ENCODE results near the gene CENPN. TPM values are rescaled to one million over a fixed set of nuclear protein-coding genes. Genes with fewer than 3 reads are reported as not detected.
A peak's percentile ranks its signal among the peaks of the same experiment; 100 is the strongest.

Gene CENPN
- total RNA-seq, 1 experiment from 2014 or later: 76.7 TPM

GRCh38 chr16:80974649-80975376 lies 32.2 kb upstream of the CENPN start:
- Histone ChIP-seq H3K27me3 (ENCODE audit: insufficient read depth, low read length) (no peaks in the 10 kb centered on the region), H3K27ac (ENCODE audit: low read depth, low read length) (peak overlapping the region; percentile 14; the same call in 1 of the 2 replicates), H3K4me1 (ENCODE audit: control insufficient read depth in 1 of 2, insufficient read depth in 2 of 2, low read length in 2 of 2) (peaks cover 10 to 22% of the 10 kb centered on the region in 2 experiments), H3K9me3 (ENCODE audit: control insufficient read depth in 1 of 2, insufficient read depth in 1 of 2, low read depth in 1 of 2, low read length in 2 of 2) (no peaks in the 10 kb centered on the region), H2AFZ (ENCODE audit: low read depth, low read length, poor library complexity, severe bottlenecking) (no peak overlapping the region), H3K9ac (ENCODE audit: low read length) (no peak overlapping the region), H3K4me3 (replicated peaks in 1 of 2; ENCODE audit: low read depth in 1 of 2, low read length in 2 of 2) (no peak overlapping the region), H4K20me1 (ENCODE audit: insufficient read depth) (no peaks in the 10 kb centered on the region; the same call in 1 of the 2 replicates), H3K36me3 (ENCODE audit: control insufficient read depth in 1 of 2, insufficient read depth in 2 of 2, low read length in 2 of 2) (peaks cover 4 to 10% of the 10 kb centered on the region in 2 experiments; a peak in 3 of 4 replicates), H3K4me2 (ENCODE audit: low read length) (no peak overlapping the region), H3K9me2 (ENCODE audit: insufficient read depth) (no peaks in the 10 kb centered on the region), H3K79me2 (ENCODE audit: insufficient read depth, low read length) (peaks cover 9% of the 10 kb centered on the region; the same call in 1 of the 2 replicates)
- ATAC-seq: peak; percentile 64
- ChIA-PET CTCF (interaction anchor here (0.6 to 1.3 kb wide), 10 partner anchors 9 to 224 kb away, joined by 3 to 5 read pairs (median 4); partner anchors contain the start of gene CENPN), POLR2A (interaction anchor here (0.8 kb wide), 1 partner anchor 8 kb away, joined by 3 read pairs; no protein-coding TSS in a partner anchor), RAD21 (ENCODE audit: low non-redundant PET in 1 of 2, low total read pairs in 2 of 2, uncharacterized antibody in 2 of 2, unreplicated experiment in 2 of 2) (interaction anchor here in 1 of 2 experiments (0.6 kb wide), 1 partner anchor 235 kb away, joined by 3 read pairs; no protein-coding TSS in a partner anchor)
- BruUV-seq (replicated peaks): no TSS peak
- peak; percentile 12 for DNase-seq (ENCODE audit: low read depth, low spot score)
- intact Hi-C loops (cut with micrococcal nuclease): no loop called here
- TF ChIP-seq, protein P1, sequence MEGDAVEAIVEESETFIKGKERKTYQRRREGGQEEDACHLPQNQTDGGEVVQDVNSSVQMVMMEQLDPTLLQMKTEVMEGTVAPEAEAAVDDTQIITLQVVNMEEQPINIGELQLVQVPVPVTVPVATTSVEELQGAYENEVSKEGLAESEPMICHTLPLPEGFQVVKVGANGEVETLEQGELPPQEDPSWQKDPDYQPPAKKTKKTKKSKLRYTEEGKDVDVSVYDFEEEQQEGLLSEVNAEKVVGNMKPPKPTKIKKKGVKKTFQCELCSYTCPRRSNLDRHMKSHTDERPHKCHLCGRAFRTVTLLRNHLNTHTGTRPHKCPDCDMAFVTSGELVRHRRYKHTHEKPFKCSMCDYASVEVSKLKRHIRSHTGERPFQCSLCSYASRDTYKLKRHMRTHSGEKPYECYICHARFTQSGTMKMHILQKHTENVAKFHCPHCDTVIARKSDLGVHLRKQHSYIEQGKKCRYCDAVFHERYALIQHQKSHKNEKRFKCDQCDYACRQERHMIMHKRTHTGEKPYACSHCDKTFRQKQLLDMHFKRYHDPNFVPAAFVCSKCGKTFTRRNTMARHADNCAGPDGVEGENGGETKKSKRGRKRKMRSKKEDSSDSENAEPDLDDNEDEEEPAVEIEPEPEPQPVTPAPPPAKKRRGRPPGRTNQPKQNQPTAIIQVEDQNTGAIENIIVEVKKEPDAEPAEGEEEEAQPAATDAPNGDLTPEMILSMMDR (IDR thresholded peaks at IDR 0.05 in 2 of 3, conservative IDR thresholded peaks at IDR 0.05 in 1 of 3; ENCODE audit: borderline replicate concordance in 1 of 3, insufficient read depth in 1 of 3, low read depth in 2 of 3, low read length in 2 of 3): peak; percentile 62 to 83 (median 70); a peak in 5 of 6 replicates
- TF ChIP-seq EGR1 (IDR thresholded peaks at IDR 0.05; ENCODE audit: low read depth): no peak

- RAD21 ChIA-PET (ENCODE audit: low non-redundant PET in 1 of 2, low total read pairs in 2 of 2, uncharacterized antibody in 2 of 2, unreplicated experiment in 2 of 2): no interaction called here
- no peaks in the 10 kb centered on the region for H3K9me3 ChIP-seq (ENCODE audit: control insufficient read depth in 1 of 2, insufficient read depth in 1 of 2, low read depth in 1 of 2, low read length in 2 of 2)
- POLR2A ChIA-PET: no interaction called here
- no peak overlapping the region for H3K9ac ChIP-seq (ENCODE audit: low read length)
- ATAC-seq (no peak), DNase-seq (ENCODE audit: low read depth, low spot score) (no peak)
- intact Hi-C loops (cut with micrococcal nuclease): no loop called here
- H3K36me3 ChIP-seq (ENCODE audit: control insufficient read depth in 1 of 2, insufficient read depth in 2 of 2, low read length in 2 of 2): peaks cover 6 to 10% of the 10 kb centered on the region in 2 experiments; a peak in 3 of 4 replicates
- no peaks in the 10 kb centered on the region for H3K9me2 ChIP-seq (ENCODE audit: insufficient read depth)
- no peak overlapping the region for H2AFZ ChIP-seq (ENCODE audit: low read depth, low read length, poor library complexity, severe bottlenecking)
- H3K4me1 ChIP-seq (ENCODE audit: control insufficient read depth in 1 of 2, insufficient read depth in 2 of 2, low read length in 2 of 2): peaks cover 10 to 22% of the 10 kb centered on the region in 2 experiments
- H3K4me3 ChIP-seq (replicated peaks in 1 of 2; ENCODE audit: low read depth in 1 of 2, low read length in 2 of 2): no peak overlapping the region
- CTCF ChIA-PET: interaction anchor here (1.0 to 1.5 kb wide), 2 partner anchors 29 to 52 kb away, joined by 3 to 4 read pairs; no protein-coding TSS in a partner anchor
- no peaks in the 10 kb centered on the region for H3K27me3 ChIP-seq (ENCODE audit: insufficient read depth, low read length)
- H3K27ac ChIP-seq (ENCODE audit: low read depth, low read length): no peak overlapping the region
- BruUV-seq (replicated peaks): no TSS peak
- H3K79me2 ChIP-seq (ENCODE audit: insufficient read depth, low read length): peaks cover 23% of the 10 kb centered on the region
- no peak overlapping the region for H3K4me2 ChIP-seq (ENCODE audit: low read length)
- H4K20me1 ChIP-seq (ENCODE audit: insufficient read depth): peaks cover 6% of the 10 kb centered on the region
- TF ChIP-seq RAD21 (IDR thresholded peaks at IDR 0.05; ENCODE audit: low read depth) (no peak), SP1 (IDR thresholded peaks at IDR 0.05; ENCODE audit: low read depth) (no peak), CBX3 (IDR thresholded peaks at IDR 0.05; ENCODE audit: low read depth) (no peak), FOSL1 (IDR thresholded peaks at IDR 0.05; ENCODE audit: low read depth) (no peak), ZBTB33 (IDR thresholded peaks at IDR 0.05; ENCODE audit: extremely low read depth, insufficient replicate concordance, low read length) (no peak), POLR2A (IDR thresholded peaks at IDR 0.05; ENCODE audit: borderline replicate concordance, extremely low read depth, insufficient read depth, insufficient read length) (no peak), EZH2 (IDR thresholded peaks at IDR 0.05) (no peak), CEBPB (IDR thresholded peaks at IDR 0.05; ENCODE audit: low read depth) (no peak), ZFX (IDR thresholded peaks at IDR 0.05) (no peak)
Measured at GRCh38 chr16:80976946-80977345, 30.1 kb upstream of the CENPN start.
